ENCODE data around the gene CDK6.

DNA sequence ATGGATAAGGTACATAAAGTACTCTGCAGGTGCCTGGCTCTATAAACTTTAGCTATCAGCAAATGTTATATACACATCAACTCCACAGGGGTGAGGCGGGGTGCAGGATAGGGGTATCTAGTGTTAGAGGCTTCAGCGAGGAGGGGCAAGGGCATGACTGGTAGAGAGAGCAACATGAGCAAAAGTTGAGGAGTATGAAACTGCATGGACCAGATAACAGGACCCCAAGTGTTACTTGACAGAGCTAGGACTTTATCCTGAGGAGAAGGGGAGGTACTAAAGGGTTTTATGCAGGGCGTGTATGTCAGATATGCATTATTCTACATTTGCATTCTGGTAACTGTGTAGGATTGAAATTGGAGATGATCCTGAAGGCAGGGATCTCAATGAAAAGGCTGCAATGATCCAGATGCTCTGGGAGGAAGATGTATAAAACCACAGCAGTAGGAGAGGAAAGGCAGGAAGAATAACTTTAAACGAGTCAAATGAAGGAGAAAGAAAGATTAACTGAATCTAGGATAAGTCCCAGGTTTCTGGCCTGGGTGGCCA lies 136.3 kb downstream of the CDK6 start:
- TF ChIP-seq POLR2A (IDR thresholded peaks at IDR 0.05) (no peak), POLR2AphosphoS5 (IDR thresholded peaks at IDR 0.05) (no peak)
- TF ChIP-seq, protein P1, sequence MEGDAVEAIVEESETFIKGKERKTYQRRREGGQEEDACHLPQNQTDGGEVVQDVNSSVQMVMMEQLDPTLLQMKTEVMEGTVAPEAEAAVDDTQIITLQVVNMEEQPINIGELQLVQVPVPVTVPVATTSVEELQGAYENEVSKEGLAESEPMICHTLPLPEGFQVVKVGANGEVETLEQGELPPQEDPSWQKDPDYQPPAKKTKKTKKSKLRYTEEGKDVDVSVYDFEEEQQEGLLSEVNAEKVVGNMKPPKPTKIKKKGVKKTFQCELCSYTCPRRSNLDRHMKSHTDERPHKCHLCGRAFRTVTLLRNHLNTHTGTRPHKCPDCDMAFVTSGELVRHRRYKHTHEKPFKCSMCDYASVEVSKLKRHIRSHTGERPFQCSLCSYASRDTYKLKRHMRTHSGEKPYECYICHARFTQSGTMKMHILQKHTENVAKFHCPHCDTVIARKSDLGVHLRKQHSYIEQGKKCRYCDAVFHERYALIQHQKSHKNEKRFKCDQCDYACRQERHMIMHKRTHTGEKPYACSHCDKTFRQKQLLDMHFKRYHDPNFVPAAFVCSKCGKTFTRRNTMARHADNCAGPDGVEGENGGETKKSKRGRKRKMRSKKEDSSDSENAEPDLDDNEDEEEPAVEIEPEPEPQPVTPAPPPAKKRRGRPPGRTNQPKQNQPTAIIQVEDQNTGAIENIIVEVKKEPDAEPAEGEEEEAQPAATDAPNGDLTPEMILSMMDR (IDR thresholded peaks at IDR 0.05): no peak

Measured in transverse colon (tissue), 4 donors.